Upper lobe of right lung (tissue), 1 donor: ENCODE measurements around the gene NOS3. TPM values are rescaled to one million over a fixed set of nuclear protein-coding genes. Genes with fewer than 3 reads are reported as not detected.

Source experiments
- ATAC-seq: fragments of 200-7000 bp; cut with Tn5 transposase; one replicate; pipeline ENCODE4 v1.9.1; 2020; ENCODE audit warnings: mild to moderate bottlenecking, moderate library complexity
- DNase-seq: peaks from one replicate; pipeline ENCODE4 v3.0.0-alpha.2; 2020
- H3K27ac ChIP-seq: fragments of 200-600 bp; one replicate; pipeline ENCODE4 v1.8.0; 2022
- H3K27me3 ChIP-seq: fragments of 200-600 bp; one replicate; pipeline ENCODE4 v1.8.0; 2022; ENCODE audit warnings: mild to moderate bottlenecking
- H3K36me3 ChIP-seq: fragments of 200-600 bp; one replicate; pipeline ENCODE4 v1.8.0; 2022
- H3K4me1 ChIP-seq: fragments of 200-600 bp; one replicate; pipeline ENCODE4 v1.8.0; 2022
- H3K4me3 ChIP-seq: fragments of 200-600 bp; one replicate; pipeline ENCODE4 v1.8.0; 2022; ENCODE audit warnings: mild to moderate bottlenecking
- H3K9me3 ChIP-seq: fragments of 200-600 bp; one replicate; pipeline ENCODE4 v1.8.0; 2022
- intact Hi-C: fragments of 100-400 bp; cut with DNase I; formaldehyde crosslinking; loops from one replicate; pipeline ENCODE4 v1.11.0; 2022
- total RNA-seq: library from RNA; stranded (reverse); fragmentation: NEBNext Ultra II Directional; extraction: Animal tissue kit (Norgen Biotek cat#: 25700); gene quantifications from one replicate; pipeline ENCODE4 v1.2.1, GENCODE V29; 2021
- TF ChIP-seq, protein P1 (sequence below): fragments of 200-600 bp; IDR thresholded peaks from one replicate; pipeline ENCODE4 v1.8.0; 2022; ENCODE audit warnings: antibody characterized with exemption
- donor health status: DM: no; HTN: yes; CAD: no; lungs with severe emphysema.

The NOS3 gene
- total RNA-seq, 1 donor from 2014 or later: 42.9 TPM

DNA sequence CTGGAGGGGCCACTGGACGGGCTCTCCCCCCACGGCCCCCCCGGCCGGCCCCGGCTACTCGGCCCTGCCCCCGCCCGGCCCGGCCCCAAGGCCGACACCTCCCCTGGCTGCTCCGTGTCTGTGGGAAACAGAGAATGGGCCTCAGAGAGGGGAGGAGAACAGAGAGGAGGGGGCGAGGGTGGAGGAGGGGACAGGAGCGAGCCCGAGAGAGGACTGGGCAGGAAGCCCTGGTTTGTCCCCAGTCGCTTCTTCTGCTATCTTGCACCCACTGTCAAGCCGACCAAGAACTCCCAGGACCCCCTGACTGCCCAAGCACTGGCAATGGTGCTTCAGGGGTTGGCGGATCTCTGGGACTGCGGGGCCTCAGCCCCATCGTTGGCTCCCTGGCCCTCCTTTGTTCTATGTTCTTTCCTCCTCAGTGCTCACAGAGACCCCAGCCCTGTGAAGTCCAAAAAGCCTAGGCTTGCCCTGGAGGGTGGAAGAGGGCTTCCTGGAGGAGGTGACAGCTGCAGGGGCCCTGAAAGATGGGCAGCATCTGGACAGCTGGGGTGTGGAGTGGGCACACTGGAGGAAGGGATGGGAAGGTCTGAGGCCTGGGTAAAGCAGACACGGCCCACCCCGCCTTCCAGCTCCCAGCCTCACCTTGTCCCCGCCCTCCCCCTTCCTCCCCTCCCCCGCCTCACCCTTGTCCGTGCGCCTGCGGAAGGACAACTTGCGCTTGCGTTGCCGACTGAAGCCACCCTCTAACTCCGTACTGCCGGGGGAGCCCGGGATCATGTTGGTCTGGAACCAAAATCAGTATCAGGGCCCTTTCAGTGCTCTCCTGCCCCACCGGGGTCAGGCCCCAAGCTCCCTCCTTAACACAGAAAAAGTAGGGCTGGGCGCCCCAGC lies 42.8 kb upstream of the NOS3 start:
- H3K4me1 ChIP-seq: no peaks in the 10 kb centered on the region
- no peak overlapping the region for H3K4me3 ChIP-seq
- TF ChIP-seq, protein P1, sequence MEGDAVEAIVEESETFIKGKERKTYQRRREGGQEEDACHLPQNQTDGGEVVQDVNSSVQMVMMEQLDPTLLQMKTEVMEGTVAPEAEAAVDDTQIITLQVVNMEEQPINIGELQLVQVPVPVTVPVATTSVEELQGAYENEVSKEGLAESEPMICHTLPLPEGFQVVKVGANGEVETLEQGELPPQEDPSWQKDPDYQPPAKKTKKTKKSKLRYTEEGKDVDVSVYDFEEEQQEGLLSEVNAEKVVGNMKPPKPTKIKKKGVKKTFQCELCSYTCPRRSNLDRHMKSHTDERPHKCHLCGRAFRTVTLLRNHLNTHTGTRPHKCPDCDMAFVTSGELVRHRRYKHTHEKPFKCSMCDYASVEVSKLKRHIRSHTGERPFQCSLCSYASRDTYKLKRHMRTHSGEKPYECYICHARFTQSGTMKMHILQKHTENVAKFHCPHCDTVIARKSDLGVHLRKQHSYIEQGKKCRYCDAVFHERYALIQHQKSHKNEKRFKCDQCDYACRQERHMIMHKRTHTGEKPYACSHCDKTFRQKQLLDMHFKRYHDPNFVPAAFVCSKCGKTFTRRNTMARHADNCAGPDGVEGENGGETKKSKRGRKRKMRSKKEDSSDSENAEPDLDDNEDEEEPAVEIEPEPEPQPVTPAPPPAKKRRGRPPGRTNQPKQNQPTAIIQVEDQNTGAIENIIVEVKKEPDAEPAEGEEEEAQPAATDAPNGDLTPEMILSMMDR: no peak
- intact Hi-C loops: no loop called here
- DNase-seq (peak; percentile 41), ATAC-seq (no peak)
- no peaks in the 10 kb centered on the region for H3K9me3 ChIP-seq
- H3K27me3 ChIP-seq: peaks cover 12% of the 10 kb centered on the region
- H3K36me3 ChIP-seq: no peaks in the 10 kb centered on the region
- no peak overlapping the region for H3K27ac ChIP-seq

DNA sequence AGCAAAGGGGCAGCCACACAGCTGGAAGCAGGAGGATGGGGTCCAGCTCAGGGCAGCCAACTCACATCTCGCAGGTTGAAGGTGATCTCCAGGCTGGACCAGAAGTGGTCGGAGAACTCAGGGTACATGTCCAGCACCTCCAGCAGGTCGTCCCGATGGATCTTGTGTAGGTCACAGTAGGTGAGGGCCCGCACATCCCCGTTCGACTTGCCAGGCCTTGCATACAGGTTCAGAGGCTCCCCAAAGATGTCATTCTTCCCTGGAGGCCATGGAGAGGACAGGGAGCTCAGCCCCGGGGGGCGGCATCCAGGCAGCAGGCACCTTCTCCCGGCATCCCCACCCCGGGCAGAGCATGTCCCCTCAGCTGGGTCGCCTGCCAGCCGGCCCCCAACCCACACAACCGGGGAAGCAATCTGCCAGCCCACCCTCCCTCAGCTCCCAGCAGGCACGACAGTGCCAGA lies 42.0 kb upstream of the NOS3 start:
- DNase-seq: peak; percentile 61
- Histone ChIP-seq H3K4me3 (no peak overlapping the region), H3K36me3 (no peaks in the 10 kb centered on the region), H3K27me3 (peaks cover 12% of the 10 kb centered on the region), H3K27ac (no peak overlapping the region), H3K4me1 (no peaks in the 10 kb centered on the region), H3K9me3 (no peaks in the 10 kb centered on the region)
- TF ChIP-seq, protein P1: no peak
- no peak for ATAC-seq
- intact Hi-C loops: no loop called here

DNA sequence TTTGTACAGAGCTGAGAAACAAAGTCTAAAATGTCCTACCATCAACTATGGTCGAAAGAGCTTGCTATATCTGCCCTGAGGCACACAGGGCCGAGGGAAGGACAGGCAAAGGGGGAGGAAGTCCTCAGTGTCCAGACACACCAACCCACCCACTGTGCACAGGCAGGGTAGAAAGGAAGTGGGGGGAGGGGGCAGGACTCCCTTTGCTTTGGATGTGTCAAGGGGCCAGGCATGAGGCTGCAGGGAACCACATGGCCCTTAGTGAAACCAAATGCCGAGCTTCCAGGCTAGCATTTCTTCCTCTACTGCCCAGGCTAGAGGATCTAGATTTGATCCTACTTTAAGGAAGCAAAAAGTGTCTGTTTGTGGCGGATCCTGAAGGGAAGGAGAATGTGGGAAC lies 41.3 kb upstream of the NOS3 start:
- DNase-seq: peak; percentile 26
- no peaks in the 10 kb centered on the region for H3K4me1 ChIP-seq
- H3K27me3 ChIP-seq: peaks cover 13% of the 10 kb centered on the region
- intact Hi-C loops: no loop called here
- no peak overlapping the region for H3K4me3 ChIP-seq
- TF ChIP-seq, protein P1: no peak
- no peak for ATAC-seq
- H3K9me3 ChIP-seq: no peaks in the 10 kb centered on the region
- H3K36me3 ChIP-seq: no peaks in the 10 kb centered on the region
- no peak overlapping the region for H3K27ac ChIP-seq

DNA sequence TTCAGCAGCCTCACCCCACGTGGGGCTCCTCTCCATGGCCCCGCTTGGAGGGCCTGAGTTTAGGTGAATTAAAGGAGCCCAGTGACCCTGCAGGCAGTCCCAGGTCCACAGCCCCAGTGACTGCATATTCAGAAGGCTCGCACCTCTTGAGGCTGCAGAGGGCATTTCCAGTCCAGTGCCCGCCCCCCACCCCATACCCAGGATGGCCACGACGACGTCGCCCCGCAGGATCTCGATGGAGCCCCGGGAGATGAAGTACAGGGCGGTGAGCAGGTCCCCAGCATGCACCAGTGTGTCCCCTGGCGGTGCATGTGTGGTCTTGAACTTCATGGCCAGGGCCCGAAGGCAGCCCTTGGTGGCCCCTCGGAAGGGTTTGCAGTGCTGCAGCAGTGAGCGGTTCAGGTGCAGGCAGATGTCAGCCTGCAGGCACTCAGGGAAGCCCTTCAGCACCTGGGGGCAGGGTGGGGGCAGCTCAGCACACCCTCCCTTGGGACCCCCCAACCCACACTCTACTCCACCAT lies 40.8 kb upstream of the NOS3 start:
- Histone ChIP-seq H3K27me3 (peaks cover 17% of the 10 kb centered on the region), H3K4me1 (peaks cover 1% of the 10 kb centered on the region), H3K36me3 (no peaks in the 10 kb centered on the region), H3K9me3 (no peaks in the 10 kb centered on the region), H3K27ac (no peak overlapping the region), H3K4me3 (no peak overlapping the region)
- intact Hi-C loops: no loop called here
- no peak for ATAC-seq
- DNase-seq: peak; percentile 53
- TF ChIP-seq, protein P1: no peak

DNA sequence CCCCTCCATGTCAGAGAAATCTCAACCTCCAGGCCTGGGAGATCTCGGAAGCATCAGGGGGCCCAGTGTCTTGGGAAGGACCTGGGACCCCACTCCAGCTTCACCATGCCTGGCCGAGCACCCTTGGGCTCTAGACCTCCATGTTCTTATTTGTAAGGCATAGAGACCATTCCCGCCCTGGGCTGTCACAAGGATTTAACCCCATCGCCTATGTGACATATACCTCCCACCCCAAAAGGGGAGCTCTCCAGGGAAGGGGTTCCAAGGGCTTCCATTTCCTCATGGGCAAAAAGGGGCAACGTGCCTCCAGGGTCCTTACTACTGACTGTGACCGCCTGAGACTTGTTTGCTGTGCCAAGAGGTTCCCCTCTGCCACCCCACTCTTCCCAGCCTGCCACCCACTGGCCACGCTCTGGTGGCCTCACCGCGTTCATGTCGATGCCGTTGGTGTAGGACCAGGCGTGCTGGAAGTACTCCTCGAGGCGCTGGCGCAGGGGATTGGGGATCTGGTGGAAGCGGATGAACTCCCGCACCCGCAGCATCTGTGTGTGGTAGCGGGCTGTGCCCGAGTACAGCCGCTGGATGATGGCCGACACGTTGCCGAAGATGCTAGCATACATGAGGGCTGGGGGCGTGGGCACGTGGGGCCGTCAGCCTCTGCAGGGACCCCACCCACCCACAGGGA lies 40.2 kb upstream of the NOS3 start:
- peaks cover 7% of the 10 kb centered on the region for H3K4me1 ChIP-seq
- DNase-seq (peak; percentile 56), ATAC-seq (no peak)
- H3K27ac ChIP-seq: no peak overlapping the region
- H3K4me3 ChIP-seq: no peak overlapping the region
- H3K36me3 ChIP-seq: no peaks in the 10 kb centered on the region
- TF ChIP-seq, protein P1: no peak
- H3K27me3 ChIP-seq: peaks cover 20% of the 10 kb centered on the region
- intact Hi-C loops: no loop called here
- H3K9me3 ChIP-seq: no peaks in the 10 kb centered on the region
